ENCODE data around the gene OBSCN.

The OBSCN gene

DNA sequence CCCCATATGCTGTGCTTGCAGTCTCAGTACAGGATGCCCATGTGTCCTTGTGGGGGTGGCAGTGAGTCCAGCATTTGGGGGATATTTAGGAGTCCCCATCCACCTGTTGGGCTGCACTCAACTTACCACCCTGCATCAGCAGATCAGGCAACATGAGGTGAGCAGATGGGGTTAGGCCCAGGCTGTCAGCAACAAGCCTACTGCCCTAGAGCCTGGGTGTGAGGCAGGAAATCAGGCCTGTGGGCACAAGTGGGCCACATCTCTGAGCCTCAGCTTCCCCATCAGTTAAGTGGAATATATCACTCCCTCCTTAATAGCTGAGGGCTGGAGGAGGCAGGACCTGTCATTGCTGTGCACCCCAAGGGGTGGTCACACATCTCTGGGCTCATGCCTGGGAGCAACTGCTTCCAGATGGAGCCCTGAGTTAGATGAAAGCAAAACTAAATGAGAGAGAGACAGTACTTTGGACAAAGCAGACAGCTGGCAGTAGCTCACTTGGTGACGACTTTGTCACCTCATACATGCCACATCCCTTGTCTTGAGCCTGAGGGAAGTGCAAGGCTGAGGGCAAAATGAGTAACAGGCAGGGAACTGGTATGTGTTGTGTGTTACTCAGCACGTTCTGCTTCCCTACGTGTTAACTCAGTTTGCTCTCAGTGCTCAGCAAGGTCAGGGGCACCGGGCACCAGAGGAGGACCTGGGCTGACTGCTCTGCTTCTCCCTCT, 150.4 kb downstream of the OBSCN start:
- no peak for DNase-seq (ENCODE audit: low read depth)

DNA sequence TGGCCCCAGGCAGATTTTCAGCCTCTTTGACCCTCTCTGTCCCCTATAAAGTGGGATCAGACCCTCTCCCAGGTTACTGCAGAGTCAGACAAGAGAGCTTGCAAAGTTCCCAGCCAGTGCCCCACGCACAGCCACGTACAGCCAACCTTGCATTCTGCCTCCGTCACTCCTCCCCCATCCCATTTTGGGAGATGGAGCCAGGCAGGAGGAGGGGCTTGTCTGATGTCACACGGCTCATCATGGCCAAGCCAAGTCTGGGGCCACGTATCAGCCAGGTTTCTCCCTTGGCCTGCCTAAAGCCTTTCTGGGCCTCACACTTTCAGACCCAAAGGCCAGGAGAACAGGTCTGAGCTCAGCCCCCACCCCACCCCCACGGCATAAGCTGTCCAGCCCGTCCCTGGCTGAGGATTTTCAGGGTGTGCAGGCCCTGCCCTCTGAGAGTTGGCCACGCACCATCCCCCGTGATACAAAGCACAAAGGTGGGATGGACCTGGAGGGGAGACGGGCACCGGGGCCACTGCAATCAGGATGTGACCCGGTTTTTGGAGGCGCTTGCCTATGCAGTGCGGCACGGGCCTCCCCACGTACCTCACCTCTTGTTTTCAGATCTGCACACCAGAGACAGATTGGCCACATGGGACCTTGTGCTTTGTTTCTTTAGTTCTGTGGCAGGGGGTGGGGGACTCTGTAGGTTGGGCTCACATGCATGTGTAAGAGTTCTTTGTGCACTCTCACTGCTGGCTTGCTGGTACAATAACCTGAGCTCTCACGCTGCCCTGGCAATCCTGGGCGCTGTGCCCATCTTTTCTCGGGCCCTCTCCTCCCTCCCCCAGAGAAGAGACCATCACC, 151.1 kb downstream of the OBSCN start:
- DNase-seq (ENCODE audit: low read depth) = no peak

GRCh38 chr1:228359613-228360532, 152.0 kb downstream of the OBSCN start:
- DNase-seq (ENCODE audit: low read depth) = no peak

GRCh38 chr1:228360533-228361313, 152.9 kb downstream of the OBSCN start:
- DNase-seq (ENCODE audit: low read depth) = no peak

DNA sequence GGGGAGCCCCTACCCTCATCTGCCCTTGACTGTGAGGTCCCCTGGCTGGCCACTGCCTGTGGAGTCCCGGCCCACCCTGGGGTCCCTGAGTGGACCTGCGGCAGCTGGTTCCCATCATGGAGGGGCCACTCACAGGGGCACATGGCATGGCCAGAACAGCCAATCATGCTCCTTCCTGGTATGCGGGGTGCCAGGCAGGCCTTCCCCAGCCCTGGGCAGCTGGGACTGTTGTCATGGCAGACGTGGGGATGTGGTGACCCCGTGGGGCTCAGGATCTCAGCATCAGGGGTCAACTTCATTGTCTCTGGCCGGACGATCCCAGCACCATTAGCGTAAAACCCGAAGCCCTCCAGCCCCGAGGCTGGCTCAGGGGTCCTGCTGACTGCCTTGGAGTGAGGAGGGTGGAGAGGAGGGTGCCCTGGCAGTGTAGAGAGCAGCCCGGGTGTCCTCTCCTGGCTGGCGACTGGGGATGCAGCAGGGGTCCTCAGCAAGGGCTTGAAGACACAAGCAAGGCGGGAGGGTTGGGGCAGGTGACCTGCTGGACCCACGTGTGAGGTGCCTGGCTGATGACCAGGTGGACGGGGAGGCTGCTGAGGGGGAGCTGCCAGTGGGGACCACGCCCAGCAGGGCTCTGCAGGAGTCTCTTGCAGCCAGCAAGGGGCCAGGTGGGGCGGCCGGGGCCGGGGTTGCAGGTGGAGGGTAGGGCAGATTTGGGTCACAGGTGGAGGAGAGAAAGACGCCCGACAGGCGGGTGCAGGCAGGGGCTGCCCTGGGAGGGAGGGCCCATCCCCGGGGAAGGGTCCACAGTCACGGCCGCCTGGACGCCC, 153.7 kb downstream of the OBSCN start:
- no peak for DNase-seq (ENCODE audit: low read depth)

DNA sequence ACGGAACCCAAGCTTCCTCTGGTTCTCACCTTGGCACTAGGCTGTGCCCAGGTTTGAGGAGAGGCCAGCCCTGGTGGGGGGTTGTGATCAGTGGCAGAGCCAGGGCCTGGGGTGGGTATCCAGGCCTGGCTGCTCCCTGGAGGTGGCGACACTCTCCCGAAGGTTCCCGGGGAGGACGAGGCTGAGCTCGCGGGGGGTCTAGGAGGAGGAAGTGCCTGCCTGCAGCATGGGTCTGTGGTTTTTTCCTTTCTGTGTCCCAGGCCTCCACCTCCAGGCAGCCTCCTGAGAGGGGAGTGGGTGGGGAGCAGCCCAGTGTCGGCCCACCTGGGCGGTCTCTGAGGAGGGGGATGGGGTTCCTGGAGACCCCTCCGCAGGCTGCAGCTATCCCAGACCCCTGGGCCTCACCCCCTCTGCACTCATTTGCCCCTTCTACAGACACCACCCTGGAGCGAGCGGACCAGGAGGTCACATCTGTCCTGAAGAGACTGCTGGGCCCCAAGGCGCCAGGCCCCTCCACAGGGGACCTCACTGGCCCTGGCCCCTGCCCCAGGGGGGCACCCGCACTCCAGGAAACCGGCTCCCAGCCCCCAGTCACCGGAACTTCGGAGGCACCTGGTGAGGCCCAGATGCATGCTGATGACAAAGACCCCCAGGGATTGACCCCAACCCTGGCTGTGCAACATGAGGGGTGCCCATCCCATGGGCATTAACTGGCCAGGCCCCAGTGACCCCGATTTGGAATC, 154.5 kb downstream of the OBSCN start:
- DNase-seq (ENCODE audit: low read depth) = no peak

DNA sequence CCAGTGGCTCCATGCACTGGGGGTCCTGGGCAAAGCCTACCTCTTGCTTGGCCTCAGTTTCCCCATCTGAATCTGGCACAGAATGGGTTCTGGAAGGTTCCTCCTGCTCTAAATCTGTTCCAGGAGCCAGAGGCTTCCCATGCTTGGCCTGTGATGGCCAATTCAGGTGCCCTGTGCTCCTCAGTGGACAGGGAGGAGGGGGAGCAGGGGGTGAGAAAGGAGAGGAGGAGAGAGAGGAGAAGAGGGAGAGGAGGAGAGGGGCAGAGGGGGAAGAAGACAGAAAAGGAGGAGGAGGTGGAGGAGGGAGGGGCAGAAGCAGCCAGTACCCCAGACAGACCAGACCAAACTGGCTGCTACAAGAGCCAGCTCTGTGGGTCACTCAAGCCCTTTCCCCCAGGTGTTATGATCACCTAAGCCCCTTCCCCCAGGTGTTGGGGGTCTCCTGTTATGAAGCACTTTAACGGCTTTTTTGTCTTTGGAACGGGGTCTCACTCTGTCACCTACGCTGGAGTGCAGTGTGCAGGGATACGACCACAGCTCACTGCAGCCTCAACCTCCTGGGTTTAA, 155.1 kb downstream of the OBSCN start:
- DNase-seq (ENCODE audit: low read depth) = no peak

DNA sequence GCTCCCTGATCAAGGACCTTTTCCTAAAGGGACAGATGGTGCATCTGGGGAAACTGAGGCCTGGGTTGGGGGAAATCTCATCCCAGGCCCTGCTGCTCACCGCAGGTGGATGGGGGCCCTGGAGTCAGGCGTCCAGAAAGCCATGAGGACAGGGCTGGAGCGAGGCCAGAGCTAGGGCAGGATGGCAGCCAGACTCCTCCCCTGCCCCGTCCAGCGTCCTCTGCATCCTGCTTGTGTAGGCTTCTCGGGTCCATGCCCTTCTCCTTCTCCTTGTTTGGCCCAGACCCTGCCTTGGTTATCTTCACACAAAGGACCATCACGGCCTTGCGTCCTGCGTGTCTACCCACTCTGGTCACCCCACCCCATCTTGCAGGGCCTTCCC, 155.8 kb downstream of the OBSCN start:
- DNase-seq (ENCODE audit: low read depth) = no peak

DNA sequence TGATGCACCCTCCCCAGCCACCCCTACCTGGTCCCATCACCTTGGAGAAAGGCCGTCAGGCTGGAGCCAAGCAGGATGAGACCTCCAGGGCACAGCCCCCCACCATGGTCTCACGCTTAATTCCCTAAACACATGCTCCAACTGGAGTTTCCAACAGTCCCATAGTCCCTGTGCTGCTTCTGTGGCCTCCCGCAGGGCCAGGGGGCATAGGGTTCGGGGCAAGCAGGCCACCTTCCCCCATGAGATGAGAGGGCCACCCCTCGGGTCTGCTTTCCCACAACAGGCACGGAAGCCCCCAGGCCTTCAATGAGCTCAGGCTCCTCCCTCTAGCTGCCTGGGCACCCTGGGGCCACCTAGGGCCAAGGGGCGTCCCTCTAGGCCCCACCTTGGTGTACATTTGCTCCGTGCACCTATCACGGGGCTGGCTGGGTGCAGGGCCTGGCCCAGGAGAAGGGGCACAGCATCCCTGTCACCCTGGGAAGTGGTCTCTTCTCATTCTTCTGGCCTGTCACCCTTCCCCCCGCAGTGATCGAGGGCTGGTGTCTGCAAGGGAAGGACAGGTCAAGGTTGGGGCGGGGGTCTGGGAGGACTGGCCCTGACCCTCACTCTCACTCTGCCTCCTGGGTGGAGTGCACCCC, 156.3 kb downstream of the OBSCN start:
- DNase-seq (ENCODE audit: low read depth) = no peak

DNA sequence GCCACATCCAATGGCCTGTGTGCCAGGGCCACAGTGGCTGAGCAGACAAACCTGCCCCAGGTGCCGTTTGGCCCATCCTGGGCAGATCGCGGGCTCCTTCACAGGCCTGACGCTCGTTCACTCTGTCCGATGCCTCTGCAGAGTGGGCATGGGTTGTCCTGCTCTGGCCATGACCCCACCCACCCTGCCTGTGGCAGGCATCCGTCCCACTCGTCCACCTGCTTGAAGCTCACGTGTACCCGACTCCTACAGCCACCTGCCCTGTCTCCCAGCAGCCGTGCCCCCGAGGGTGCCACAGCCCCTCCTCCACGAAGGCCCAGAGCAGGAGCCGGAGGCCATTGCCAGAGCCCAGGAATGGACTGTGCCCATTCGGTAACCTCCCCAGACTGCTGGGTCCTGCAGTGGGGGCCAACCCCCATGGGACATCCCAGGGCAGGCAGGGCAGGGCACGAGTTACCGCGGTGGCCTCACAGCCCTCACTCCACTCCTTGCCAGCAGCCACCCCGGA, 156.9 kb downstream of the OBSCN start:
- no peak for DNase-seq (ENCODE audit: low read depth)

DNA sequence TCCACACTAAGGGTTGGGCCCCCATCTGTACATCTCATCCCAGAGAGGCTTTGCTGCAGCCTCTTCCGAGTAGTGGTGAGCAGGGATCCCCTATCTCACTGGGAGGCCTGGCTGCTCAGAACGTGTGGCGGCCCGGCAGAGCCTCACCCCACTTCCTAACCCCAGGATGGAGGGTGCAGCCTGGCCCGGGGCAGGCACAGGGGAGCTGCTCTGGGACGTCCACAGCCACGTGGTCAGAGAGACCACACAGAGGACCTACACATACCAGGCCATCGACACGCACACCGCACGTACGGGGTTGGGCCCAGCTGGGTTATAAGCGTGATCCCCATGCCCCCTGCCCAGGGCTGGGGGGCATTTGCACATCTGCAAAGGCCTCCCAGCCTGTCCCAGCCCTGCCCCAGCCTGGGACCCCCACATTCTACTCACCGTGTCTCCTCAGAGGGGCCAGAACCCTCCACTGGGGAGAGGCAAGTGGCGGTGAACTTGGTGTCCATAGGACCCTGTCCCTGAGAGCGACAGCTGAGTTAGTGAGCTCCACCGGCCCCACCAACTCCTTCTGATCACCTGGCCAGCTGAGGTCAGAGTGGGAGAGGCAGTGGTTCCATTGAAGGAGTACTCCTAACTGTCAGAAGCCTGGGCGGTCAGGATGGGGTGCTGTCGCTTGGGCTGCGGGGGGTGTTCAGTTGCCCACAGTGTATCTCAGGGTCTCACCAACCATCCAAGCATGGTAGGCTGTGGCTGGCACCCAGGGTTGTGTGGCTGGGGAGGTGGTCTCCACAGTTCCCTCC, 157.6 kb downstream of the OBSCN start:
- no peak for DNase-seq (ENCODE audit: low read depth)

GRCh38 chr1:228366062-228366865, 158.4 kb downstream of the OBSCN start:
- no peak for DNase-seq (ENCODE audit: low read depth)

DNA sequence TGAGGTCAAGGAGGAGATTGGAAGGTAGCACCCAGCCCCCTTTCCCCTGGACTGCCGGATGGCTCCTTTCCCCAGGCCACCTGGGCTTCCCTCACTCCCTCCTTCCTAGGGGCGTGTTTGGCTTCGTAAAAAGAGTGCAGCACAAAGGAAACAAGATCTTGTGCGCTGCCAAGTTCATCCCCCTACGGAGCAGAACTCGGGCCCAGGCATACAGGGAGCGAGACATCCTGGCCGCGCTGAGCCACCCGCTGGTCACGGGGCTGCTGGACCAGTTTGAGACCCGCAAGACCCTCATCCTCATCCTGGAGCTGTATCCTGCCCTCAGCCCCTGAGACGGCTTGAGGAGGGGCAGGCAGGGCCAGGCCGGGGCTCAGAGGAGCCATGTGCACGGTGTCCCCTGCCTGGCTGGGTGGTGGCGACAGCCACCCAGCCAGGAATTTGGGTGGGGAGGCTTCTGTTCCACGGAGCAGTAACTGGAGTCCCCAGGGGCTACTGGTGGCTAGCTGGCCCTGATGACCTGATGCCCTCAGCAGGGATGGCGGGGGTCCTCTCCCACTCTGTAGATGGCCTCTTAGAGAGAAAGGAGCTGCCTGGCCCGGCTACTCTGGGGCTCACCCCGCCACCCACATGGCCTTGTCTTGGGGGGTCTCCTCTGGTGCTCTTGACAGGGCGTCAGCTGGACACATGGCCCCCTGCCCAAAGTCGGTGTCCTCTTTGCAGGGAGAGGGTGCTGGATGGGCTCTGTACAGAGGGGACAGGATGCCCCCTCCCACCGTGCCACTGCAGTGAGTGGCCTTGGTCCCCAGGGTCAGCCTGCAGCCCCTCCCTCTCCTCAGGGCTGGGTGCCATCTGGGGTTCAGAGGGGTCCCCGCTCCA, 159.3 kb downstream of the OBSCN start:
- no peak for DNase-seq (ENCODE audit: low read depth)

GRCh38 chr1:228367798-228368791, 160.3 kb downstream of the OBSCN start:
- no peak for DNase-seq (ENCODE audit: low read depth)
